ENCODE measurements around the gene SASH1. TPM values are rescaled to one million over a fixed set of nuclear protein-coding genes. Genes with fewer than 3 reads are reported as not detected.

The SASH1 gene
- total RNA-seq, 1 donor from 2014 or later, result 86.4 TPM

- no peaks in the 10 kb centered on the region for H3K36me3 ChIP-seq
- TF ChIP-seq POLR2AphosphoS5 (IDR thresholded peaks at IDR 0.05; ENCODE audit: insufficient read depth in 1 of 2, low read depth in 1 of 2) (no peak), POLR2A (IDR thresholded peaks at IDR 0.05) (no peak), CTCF (IDR thresholded peaks at IDR 0.05) (no peak)
- no peaks in the 10 kb centered on the region for H3K27me3 ChIP-seq
- DNase-seq (ENCODE audit: extremely low spot score in 2 of 2), result peak in 1 of 2 donors; percentile 67
- no peak overlapping the region for H3K4me3 ChIP-seq
- H3K4me1 ChIP-seq, result peaks cover 14% of the 10 kb centered on the region
- no peak overlapping the region for H3K27ac ChIP-seq
- H3K9me3 ChIP-seq, result no peaks in the 10 kb centered on the region
- intact Hi-C loops (cut with DNase I), result loop anchor here (5.0 kb wide), 1 partner anchor 279 kb away; no protein-coding TSS in a partner anchor
Measured at GRCh38 chr6:148460876-148461646, 118.4 kb downstream of the SASH1 start.

- DNase-seq (ENCODE audit: extremely low spot score in 2 of 2), result peak in 1 of 2 donors; percentile 29
- TF ChIP-seq POLR2A (IDR thresholded peaks at IDR 0.05) (no peak), POLR2AphosphoS5 (IDR thresholded peaks at IDR 0.05; ENCODE audit: insufficient read depth in 1 of 2, low read depth in 1 of 2) (no peak), CTCF (IDR thresholded peaks at IDR 0.05) (no peak)
- Histone ChIP-seq H3K4me1 (peaks cover 23% of the 10 kb centered on the region), H3K36me3 (no peaks in the 10 kb centered on the region), H3K27ac (no peak overlapping the region), H3K4me3 (no peak overlapping the region), H3K27me3 (no peaks in the 10 kb centered on the region), H3K9me3 (no peaks in the 10 kb centered on the region)
- intact Hi-C loops (cut with DNase I), result loop anchor here (5.0 kb wide), 1 partner anchor 280 kb away; no protein-coding TSS in a partner anchor
Measured at GRCh38 chr6:148461986-148462577, 119.4 kb downstream of the SASH1 start.

GRCh38 chr6:148463671-148464070 is 121.0 kb downstream of the SASH1 start:
- no peak for DNase-seq (ENCODE audit: extremely low spot score in 2 of 2)
- Histone ChIP-seq H3K9me3 (no peaks in the 10 kb centered on the region), H3K4me3 (no peak overlapping the region), H3K4me1 (peaks cover 23% of the 10 kb centered on the region), H3K36me3 (no peaks in the 10 kb centered on the region), H3K27ac (peak overlapping the region; percentile 65), H3K27me3 (no peaks in the 10 kb centered on the region)
- TF ChIP-seq POLR2AphosphoS5 (IDR thresholded peaks at IDR 0.05; ENCODE audit: insufficient read depth in 1 of 2, low read depth in 1 of 2) (no peak), CTCF (IDR thresholded peaks at IDR 0.05) (no peak), POLR2A (IDR thresholded peaks at IDR 0.05) (no peak)
- intact Hi-C loops (cut with DNase I), result loop anchor here (5.0 kb wide), 1 partner anchor 281 kb away; no protein-coding TSS in a partner anchor

GRCh38 chr6:148464319-148465010 is 121.8 kb downstream of the SASH1 start:
- H3K27me3 ChIP-seq, result no peaks in the 10 kb centered on the region
- no peaks in the 10 kb centered on the region for H3K9me3 ChIP-seq
- intact Hi-C loops (cut with DNase I), result loop anchor here (5.0 kb wide), 1 partner anchor 282 kb away; no protein-coding TSS in a partner anchor
- DNase-seq (ENCODE audit: extremely low spot score in 2 of 2), result peak in 1 of 2 donors; percentile 80
- H3K4me3 ChIP-seq, result no peak overlapping the region
- H3K36me3 ChIP-seq, result no peaks in the 10 kb centered on the region
- peaks cover 23% of the 10 kb centered on the region for H3K4me1 ChIP-seq
- peak overlapping the region; percentile 65 for H3K27ac ChIP-seq
- TF ChIP-seq POLR2AphosphoS5 (IDR thresholded peaks at IDR 0.05; ENCODE audit: insufficient read depth in 1 of 2, low read depth in 1 of 2), result no peak
- TF ChIP-seq CTCF (IDR thresholded peaks at IDR 0.05), result peak; percentile 72 to 89 (median 88)
- no peak for TF ChIP-seq POLR2A (IDR thresholded peaks at IDR 0.05)
